Measurements from ENCODE around the gene PWP2. TPM values are rescaled to one million over a fixed set of nuclear protein-coding genes. Genes with fewer than 3 reads are reported as not detected.

The PWP2 gene
- total RNA-seq, 4 donors from 2014 or later: 1.9 to 10.8 (median 6.7) TPM

DNA sequence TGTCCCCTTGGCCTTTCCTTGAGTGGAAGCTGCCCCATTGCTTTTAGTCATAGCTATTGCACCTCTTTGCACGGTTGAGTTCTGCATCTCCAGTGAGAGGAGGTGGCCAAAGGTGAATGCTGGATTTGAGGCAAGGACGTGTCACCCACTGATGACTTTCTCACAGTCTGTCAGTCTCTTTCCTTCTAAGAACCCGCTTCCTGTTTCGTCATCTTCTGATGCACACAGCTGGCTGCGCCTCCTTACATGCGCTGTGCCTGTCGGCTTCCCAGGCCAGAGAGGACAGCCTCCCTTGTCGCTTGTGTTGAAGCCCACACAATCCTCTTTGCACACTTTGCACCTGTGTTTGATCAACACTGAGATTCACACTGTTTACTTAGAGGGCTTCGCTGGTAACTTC, 41.8 kb upstream of the PWP2 start:
- DNase-seq (ENCODE audit: extremely low spot score): no peak
- H3K4me1 ChIP-seq: no peaks in the 10 kb centered on the region
- TF ChIP-seq, protein P1, sequence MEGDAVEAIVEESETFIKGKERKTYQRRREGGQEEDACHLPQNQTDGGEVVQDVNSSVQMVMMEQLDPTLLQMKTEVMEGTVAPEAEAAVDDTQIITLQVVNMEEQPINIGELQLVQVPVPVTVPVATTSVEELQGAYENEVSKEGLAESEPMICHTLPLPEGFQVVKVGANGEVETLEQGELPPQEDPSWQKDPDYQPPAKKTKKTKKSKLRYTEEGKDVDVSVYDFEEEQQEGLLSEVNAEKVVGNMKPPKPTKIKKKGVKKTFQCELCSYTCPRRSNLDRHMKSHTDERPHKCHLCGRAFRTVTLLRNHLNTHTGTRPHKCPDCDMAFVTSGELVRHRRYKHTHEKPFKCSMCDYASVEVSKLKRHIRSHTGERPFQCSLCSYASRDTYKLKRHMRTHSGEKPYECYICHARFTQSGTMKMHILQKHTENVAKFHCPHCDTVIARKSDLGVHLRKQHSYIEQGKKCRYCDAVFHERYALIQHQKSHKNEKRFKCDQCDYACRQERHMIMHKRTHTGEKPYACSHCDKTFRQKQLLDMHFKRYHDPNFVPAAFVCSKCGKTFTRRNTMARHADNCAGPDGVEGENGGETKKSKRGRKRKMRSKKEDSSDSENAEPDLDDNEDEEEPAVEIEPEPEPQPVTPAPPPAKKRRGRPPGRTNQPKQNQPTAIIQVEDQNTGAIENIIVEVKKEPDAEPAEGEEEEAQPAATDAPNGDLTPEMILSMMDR (IDR thresholded peaks at IDR 0.05): no peak
- TF ChIP-seq POLR2A (IDR thresholded peaks at IDR 0.05; ENCODE audit: low read depth) (no peak), EP300 (IDR thresholded peaks at IDR 0.05) (no peak), POLR2AphosphoS5 (IDR thresholded peaks at IDR 0.05) (no peak)
- no peaks in the 10 kb centered on the region for H3K27me3 ChIP-seq
- H3K36me3 ChIP-seq: peaks cover 17 to 86% (median 65%) of the 10 kb centered on the region in 4 donors
- no peaks in the 10 kb centered on the region for H3K9me3 ChIP-seq
- H3K27ac ChIP-seq (replicated peaks in 1 of 4): no peak overlapping the region
- no peak overlapping the region for H3K4me3 ChIP-seq
- intact Hi-C loops (cut with DNase I): no loop called here
- 74% methylated on average over 9 of the region's 9 CpGs for WGBS

DNA sequence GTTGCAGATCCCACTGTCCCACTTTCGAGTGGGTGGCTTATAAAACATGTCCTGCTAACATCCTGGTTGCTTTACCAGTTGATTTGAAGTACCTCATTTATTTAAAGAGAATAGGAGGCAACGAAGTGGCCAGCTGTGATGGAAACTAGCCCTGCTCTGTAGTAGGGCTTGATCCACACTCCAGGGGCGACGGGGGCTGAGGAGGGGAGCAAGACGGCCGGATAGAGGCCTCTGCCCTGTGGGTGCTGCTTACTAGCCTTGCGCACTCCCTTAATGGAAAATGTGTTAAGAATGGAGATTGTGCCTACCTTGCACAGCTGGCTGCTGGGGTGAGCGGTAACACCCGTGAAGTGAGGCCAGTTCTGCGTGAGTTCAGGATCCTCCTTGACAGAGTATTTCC, 41.1 kb upstream of the PWP2 start:
- H3K4me1 ChIP-seq: no peaks in the 10 kb centered on the region
- no peak overlapping the region for H3K27ac ChIP-seq (replicated peaks in 1 of 4)
- WGBS: 93% methylated on average over 10 of the region's 10 CpGs
- H3K36me3 ChIP-seq: peaks cover 11 to 86% (median 66%) of the 10 kb centered on the region in 4 donors
- H3K4me3 ChIP-seq: no peak overlapping the region
- no peaks in the 10 kb centered on the region for H3K27me3 ChIP-seq
- TF ChIP-seq POLR2AphosphoS5 (IDR thresholded peaks at IDR 0.05) (no peak), POLR2A (IDR thresholded peaks at IDR 0.05; ENCODE audit: low read depth) (no peak), EP300 (IDR thresholded peaks at IDR 0.05) (no peak)
- TF ChIP-seq, protein P1 (IDR thresholded peaks at IDR 0.05): no peak
- H3K9me3 ChIP-seq: no peaks in the 10 kb centered on the region
- intact Hi-C loops (cut with DNase I): no loop called here
- no peak for DNase-seq (ENCODE audit: extremely low spot score)

DNA sequence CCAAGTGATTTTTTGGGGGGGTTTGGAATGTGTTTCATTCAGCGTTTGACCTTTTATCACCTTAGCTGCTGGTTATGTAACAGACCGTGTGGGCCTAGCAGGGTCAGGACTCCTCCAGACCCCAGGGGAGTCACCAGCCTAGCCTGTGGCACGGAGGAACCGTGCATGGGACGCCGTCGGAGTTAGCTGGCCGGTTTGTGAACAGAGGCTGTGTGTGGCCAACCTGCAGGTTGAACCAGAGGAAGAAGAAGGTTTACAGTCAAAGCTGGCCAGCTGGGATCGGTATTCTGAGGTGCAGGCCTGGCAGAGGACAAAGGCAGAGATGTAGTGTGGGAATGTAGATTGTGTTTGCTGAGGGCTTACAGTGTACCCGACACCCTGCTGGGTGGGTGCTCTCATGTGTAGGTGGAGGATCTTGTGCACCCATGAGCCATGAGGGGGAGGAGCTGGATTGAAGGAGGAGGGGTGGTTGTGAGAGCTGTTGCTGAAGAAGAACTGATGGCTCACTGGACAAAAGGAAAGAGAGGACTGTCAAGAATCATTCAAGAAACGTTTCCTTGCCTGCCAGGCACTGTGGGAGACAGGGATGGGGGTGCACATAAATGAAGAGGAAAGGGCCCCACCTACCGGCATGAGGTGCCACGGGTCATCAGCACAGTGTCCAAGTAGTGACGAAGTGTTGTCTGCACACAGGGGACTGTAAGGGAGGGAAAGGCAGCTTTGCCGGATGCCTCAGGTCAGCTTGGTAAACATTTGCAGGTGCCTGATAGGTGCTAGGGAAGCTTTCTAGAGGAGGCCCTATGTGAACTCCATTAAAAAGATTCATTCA, 40.0 kb upstream of the PWP2 start:
- intact Hi-C loops (cut with DNase I): no loop called here
- TF ChIP-seq POLR2A (IDR thresholded peaks at IDR 0.05; ENCODE audit: low read depth) (no peak), POLR2AphosphoS5 (IDR thresholded peaks at IDR 0.05) (no peak), EP300 (IDR thresholded peaks at IDR 0.05) (no peak)
- TF ChIP-seq, protein P1 (IDR thresholded peaks at IDR 0.05): no peak
- no peak overlapping the region for H3K4me3 ChIP-seq
- no peaks in the 10 kb centered on the region for H3K4me1 ChIP-seq
- H3K27ac ChIP-seq (replicated peaks in 1 of 4): no peak overlapping the region
- DNase-seq (ENCODE audit: extremely low spot score): no peak
- WGBS: 83% methylated on average over 15 of the region's 15 CpGs
- H3K27me3 ChIP-seq: no peaks in the 10 kb centered on the region
- H3K36me3 ChIP-seq: peaks cover 16 to 87% (median 72%) of the 10 kb centered on the region in 4 donors
- H3K9me3 ChIP-seq: no peaks in the 10 kb centered on the region

DNA sequence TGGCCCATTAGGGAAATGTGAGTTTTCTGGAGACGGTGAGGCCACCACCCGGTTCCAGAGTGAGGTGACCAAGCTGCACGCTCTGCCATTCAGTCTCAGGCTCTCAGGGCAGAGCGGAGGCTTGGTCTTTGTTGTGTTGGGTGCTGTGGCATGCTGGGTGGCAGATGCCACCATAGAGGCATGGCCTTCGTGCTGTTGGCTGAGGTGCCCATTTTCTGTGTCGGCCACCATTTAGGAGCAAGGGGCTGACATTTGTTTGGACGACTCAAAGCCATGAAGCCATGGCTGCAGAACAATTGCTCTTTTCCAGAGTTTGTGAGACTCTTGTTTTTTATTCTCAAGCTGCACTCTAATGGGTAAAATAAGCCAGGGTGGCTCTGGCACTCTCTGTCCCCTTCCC, 36.8 kb upstream of the PWP2 start:
- H3K27me3 ChIP-seq: no peaks in the 10 kb centered on the region
- H3K27ac ChIP-seq (replicated peaks in 1 of 4): no peak overlapping the region
- TF ChIP-seq EP300 (IDR thresholded peaks at IDR 0.05) (no peak), POLR2AphosphoS5 (IDR thresholded peaks at IDR 0.05) (no peak), POLR2A (IDR thresholded peaks at IDR 0.05; ENCODE audit: low read depth) (no peak)
- TF ChIP-seq, protein P1 (IDR thresholded peaks at IDR 0.05): no peak
- no peaks in the 10 kb centered on the region for H3K9me3 ChIP-seq
- H3K36me3 ChIP-seq: peaks cover 16 to 86% (median 71%) of the 10 kb centered on the region in 4 donors
- intact Hi-C loops (cut with DNase I): no loop called here
- DNase-seq (ENCODE audit: extremely low spot score): no peak
- no peak overlapping the region for H3K4me3 ChIP-seq
- H3K4me1 ChIP-seq: no peaks in the 10 kb centered on the region
- 96% methylated on average over 7 of the region's 7 CpGs for WGBS

Measured in esophagus muscularis mucosa (tissue), 4 donors.